Measurements from ENCODE around the gene NTSR1. TPM values are rescaled to one million over a fixed set of nuclear protein-coding genes. Genes with fewer than 3 reads are reported as not detected.

Gene NTSR1
- total RNA-seq, 1 donor from 2014 or later = not detected

- intact Hi-C loops (cut with DNase I) = no loop called here
Measured at GRCh38 chr20:62799459-62799858, 90.8 kb downstream of the NTSR1 start.

DNA sequence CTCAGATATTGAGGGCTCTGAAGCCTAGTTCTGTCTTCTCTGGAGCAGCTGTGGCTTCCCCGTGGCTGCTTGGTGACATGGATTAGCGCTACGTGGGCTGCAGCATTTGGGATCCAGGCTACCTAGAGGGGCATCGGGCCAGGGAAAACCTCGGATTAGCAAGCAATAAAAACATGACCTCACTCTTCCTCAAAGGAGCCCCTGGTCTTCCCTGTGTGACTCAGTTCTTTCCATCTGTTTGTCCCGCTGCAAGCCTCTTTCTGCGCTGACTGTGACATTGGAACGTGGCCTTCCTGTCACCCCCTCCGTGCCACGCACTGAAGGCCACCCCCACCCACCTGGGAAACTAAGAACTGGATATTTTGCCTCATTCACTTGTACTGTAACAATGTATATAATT, 91.2 kb downstream of the NTSR1 start:
- intact Hi-C loops (cut with DNase I) = no loop called here
- no peak for ATAC-seq (ENCODE audit: poor library complexity)
- DNase-seq = no peak

More at GRCh38 chr20:62799459-62799858, 90.8 kb downstream of the NTSR1 start:
- ATAC-seq (ENCODE audit: poor library complexity) = no peak
- no peak for DNase-seq

DNA sequence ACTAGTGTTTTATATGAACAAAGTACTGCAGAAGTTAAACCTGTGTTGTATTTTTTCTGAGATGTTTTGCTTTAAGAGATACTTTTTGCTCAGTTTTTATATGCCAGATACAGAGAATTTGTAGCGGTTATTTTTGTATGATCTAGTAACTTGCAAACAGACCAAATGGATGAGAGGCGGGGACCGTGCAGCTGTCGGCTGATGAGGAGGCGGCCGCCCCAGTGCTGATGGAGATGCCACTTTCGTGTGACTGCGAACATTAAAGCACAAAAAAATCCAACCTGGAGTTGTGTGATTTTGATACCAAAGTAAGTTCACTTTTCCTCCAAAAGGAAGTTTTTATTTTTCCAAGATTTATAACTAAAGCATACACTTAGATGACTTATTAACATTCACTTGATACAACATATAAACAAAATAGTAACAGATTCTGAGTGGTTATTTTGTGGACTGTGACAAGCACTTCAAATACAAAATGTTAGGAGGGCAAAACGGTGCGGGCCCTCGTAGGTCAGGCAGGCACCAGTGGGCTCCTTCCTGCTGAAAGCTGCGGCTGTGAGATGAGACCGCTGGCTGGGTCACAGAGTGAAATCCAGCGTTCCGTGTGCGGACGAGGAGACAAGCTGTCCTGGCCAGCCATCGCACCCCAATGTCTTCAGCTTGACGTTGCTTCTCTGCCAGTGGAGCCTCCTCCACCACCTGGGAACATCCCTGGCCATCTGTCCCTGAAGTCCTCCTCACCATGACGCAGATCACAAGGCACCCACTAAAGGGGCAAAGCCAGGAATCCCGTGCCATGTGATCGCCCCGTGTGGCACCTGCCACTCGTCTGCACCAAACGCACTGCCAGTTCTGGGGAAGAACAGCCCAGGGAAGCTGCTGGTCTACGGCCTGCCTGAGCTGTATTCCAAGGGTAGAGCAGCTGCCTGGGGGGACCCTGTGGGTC, 92.0 kb downstream of the NTSR1 start:
- DNase-seq = no peak
- no peak for ATAC-seq (ENCODE audit: poor library complexity)
- intact Hi-C loops (cut with DNase I) = no loop called here

- peak; percentile 34 for ATAC-seq (ENCODE audit: poor library complexity)
- DNase-seq = no peak
- intact Hi-C loops (cut with DNase I) = no loop called here
Measured at GRCh38 chr20:62801284-62802010, 92.8 kb downstream of the NTSR1 start.

DNA sequence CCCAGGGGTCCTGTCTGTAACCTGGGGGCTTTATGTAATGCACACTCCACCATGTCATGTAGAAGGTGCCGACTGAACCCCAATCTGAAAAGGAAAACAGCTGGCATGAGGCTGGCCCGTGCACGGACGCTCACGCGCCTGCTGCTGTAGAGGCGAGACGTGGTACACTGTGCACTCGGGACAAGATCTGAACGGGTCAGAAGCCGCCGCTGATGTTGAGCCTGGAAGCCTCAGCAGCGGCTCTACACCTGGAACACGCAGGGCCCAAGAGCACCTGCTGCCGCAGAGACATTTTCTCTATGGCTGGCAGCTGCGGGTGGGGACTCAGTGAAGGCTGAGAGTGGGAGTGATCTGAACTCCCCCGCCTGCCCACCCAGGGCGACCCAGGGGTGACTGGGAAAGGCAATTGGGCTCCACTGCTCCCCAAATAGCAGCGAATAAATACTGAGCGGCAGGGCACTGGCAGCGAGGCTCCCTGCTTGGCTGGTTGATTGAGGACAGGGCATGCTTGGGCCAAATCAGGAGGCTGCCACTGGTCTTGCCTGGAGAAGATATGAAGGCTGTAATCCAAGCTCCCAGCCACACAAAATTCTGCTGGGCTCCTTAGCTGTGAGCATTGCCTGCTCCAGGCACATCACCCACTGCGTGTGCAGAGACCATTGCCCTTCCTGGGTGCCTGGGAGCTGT, 93.5 kb downstream of the NTSR1 start:
- intact Hi-C loops (cut with DNase I) = no loop called here
- no peak for DNase-seq
- ATAC-seq (ENCODE audit: poor library complexity) = peak; percentile 51

DNA sequence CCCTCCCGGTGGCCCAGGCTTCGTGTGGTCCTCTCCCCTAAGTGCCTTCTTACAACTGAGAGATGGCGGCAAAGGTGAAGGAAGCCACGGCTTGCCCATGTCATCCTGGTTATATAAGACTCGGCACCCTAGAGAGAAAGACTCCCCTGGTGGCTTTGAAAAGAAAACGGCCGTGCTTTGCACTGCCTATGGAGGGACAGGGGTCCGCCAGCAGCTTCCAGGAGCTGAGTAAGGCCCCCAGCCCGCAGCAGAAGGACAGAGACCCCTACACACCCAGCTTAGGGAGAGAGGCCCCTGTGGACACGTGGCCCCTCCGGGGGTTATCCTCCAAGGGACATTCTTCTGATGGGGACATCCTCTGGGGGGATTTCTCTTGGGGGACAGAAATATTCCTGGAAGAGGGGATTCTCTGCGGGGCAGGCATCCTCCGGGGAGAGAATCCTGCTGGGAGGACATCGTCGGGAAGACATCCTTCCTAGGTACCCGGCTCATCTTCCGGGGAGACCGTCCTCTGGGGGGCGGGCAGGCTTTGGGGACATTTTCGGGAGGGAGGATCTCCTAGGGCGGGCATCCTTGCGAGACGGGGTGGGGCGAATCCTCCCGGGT, 95.5 kb downstream of the NTSR1 start:
- intact Hi-C loops (cut with DNase I) = no loop called here
- DNase-seq (no peak), ATAC-seq (ENCODE audit: poor library complexity) (no peak)

- peak; percentile 82 for DNase-seq
- intact Hi-C loops (cut with DNase I) = loop anchor here (5.0 kb wide), 1 partner anchor 132 kb away; no protein-coding TSS in a partner anchor
Measured at GRCh38 chr20:62804627-62805154, 96.1 kb downstream of the NTSR1 start, which contains the start of gene OGFR. OGFR (plus strand) TSS chr20:62804835; CDS start chr20:62804860, 25 bp downstream.

GRCh38 chr20:62805155-62805710, 96.6 kb downstream of the NTSR1 start:
- ATAC-seq (ENCODE audit: poor library complexity) (peak; percentile 22), DNase-seq (no peak)
- intact Hi-C loops (cut with DNase I) = loop anchor here (5.0 kb wide), 1 partner anchor 133 kb away; no protein-coding TSS in a partner anchor

More at GRCh38 chr20:62804627-62805154, 96.1 kb downstream of the NTSR1 start, which contains the start of gene OGFR:
- peak; percentile 38 for ATAC-seq (ENCODE audit: poor library complexity)

- intact Hi-C loops (cut with DNase I) = loop anchor here (5.0 kb wide), 1 partner anchor 134 kb away; no protein-coding TSS in a partner anchor
- ATAC-seq (ENCODE audit: poor library complexity) (peak; percentile 0), DNase-seq (peak; percentile 81)
Measured at GRCh38 chr20:62805711-62806382, 97.2 kb downstream of the NTSR1 start.

- no peak for ATAC-seq (ENCODE audit: poor library complexity)
- no peak for DNase-seq
- intact Hi-C loops (cut with DNase I) = loop anchor here (5.0 kb wide), 1 partner anchor 134 kb away; no protein-coding TSS in a partner anchor
Measured at GRCh38 chr20:62806383-62807050, 97.9 kb downstream of the NTSR1 start.

DNA sequence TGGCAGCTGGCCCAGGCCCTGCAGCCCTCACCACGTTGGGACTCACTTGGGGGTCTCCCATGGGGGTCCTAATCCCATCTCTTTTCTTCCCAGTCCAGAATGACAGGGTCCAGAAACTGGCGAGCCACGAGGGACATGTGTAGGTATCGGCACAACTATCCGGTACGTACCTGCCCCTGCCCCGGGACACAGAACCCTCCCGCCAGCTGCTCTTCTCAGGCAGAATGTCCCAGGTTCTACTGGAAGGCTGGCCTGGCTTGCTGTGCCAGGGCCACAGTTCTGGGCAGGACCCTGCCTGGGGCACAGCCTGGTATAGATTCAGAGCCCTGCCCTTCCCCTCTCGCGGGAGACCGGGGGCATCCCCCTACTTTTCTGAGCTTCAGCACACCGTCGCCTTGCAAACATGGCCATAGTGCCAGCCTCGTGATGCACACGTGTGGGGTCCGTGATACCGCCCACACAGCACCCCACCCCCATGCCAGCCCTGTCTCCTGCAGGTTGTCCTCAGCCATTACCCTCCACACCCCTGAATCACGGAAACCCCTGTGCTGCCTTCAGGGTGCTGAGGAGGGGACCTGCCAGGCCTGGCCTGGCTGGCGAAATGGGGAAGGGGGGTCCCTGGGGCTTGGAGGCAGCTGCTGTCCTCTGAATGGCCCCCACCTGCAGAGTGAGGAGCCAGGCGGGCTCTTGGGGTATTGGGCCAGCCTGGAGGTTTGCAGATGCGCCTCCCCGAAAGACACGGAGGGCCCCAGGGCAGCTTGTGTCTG, 99.0 kb downstream of the NTSR1 start:
- intact Hi-C loops (cut with DNase I) = loop anchor here (5.0 kb wide), 1 partner anchor 135 kb away; no protein-coding TSS in a partner anchor
- ATAC-seq (ENCODE audit: poor library complexity) = no peak
- no peak for DNase-seq

DNA sequence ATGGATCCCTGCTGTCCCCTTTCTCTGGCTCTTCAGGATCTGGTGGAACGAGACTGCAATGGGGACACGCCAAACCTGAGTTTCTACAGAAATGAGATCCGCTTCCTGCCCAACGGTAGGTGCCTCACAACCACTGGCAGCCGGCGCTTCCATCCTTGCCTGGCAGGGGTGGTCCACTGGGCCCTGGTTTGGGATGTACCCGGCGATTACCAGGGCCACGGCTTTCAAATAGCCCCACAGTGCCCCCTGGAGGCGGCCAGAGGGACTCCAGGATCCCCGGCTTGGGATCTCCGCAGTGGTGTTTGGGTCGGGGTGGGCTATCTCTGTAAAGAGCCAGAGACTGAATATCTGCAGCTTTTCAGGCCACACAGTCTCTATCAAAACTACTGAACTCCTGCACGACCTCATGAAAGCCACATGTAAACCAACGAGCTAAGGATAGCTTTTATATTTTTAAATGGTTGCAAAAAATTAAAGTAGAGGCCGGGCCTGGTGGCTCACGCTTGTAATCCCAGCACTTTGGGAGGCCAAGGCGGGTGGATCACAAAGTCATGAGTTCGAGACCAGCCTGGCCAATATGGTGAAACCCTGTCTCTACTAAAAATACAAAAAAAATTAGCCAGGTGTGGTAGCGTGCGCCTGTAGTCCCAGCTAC, 99.7 kb downstream of the NTSR1 start:
- peak; percentile 67 for ATAC-seq (ENCODE audit: poor library complexity)
- intact Hi-C loops (cut with DNase I) = loop anchor here (5.0 kb wide), 1 partner anchor 136 kb away; no protein-coding TSS in a partner anchor
- DNase-seq = peak; percentile 87

DNA sequence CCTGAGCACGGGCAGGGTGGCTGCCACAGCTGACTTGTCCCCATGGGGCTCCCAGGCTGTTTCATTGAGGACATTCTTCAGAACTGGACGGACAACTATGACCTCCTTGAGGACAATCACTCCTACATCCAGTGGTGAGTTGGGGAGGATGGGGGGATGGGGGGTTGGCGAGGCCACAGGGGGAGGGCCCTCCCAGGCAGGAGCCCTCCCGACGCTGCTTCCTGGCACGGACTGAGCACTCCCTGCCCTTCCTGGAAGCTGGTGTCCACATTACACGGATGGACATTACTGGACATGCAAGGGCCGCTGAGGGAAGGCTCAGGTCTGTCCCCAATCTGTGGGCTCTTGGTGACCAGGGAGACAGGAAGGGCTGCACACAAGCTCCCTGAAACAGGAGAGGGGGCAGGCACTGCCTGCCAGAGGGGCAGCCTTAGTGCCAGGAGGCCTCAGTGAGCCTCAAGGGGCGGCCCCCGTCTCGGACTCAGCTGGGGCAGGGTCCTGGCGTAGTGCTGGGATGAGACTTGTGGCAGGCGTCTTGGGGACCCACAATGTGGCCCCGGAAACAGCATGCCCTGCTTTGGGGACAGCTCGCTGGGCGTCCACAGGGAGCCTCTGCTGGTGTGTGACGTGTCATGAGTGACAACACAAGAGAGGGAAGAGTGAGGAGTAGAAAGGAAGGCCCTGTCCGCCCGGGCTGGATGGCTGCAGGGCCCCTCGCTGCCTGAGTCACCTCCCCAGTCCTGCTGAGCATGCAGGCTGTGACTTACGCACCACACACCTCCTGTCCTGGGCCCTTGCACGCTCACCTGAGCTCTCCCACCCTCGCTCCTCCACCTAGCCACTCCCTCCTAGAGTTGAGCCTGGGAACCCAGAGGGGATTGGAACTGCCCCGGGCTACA, 101.1 kb downstream of the NTSR1 start:
- intact Hi-C loops (cut with DNase I) = loop anchor here (5.0 kb wide), 1 partner anchor 137 kb away; no protein-coding TSS in a partner anchor
- ATAC-seq (ENCODE audit: poor library complexity) (no peak), DNase-seq (no peak)

GRCh38 chr20:62811320-62811719, 102.7 kb downstream of the NTSR1 start:
- no peak for DNase-seq
- intact Hi-C loops (cut with DNase I) = no loop called here
- ATAC-seq (ENCODE audit: poor library complexity) = no peak

All from Right ventricle myocardium superior (tissue), 1 donor.